HG03565 (cell line): ENCODE results near the gene PRDM16.

Source experiments
- ATAC-seq: cut with Tn5 transposase; IDR thresholded peaks from one replicate; pipeline ENCODE4 v1.9.1; 2021; ENCODE audit warnings: mild to moderate bottlenecking, moderate library complexity; ENCODE audit not compliant: unreplicated experiment

PRDM16 gene

DNA sequence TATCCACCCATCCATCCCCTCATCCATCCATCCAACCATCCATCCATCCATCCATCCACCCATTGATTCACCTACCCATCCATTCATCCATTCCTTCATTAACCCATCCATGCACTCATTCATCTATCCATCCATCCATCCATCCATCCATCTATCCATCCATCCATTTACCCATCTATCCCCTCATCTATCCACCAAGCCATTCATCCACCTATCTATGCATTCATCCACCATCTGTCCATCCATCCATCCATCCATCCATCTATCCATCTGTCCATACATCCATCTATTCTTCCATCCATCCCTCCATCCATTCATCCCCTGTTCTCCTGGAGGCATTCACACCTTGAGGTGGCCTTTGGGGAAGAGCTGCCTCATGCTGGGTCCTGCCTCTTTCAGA, 107.0 kb downstream of the PRDM16 start:
- no peak for ATAC-seq

DNA sequence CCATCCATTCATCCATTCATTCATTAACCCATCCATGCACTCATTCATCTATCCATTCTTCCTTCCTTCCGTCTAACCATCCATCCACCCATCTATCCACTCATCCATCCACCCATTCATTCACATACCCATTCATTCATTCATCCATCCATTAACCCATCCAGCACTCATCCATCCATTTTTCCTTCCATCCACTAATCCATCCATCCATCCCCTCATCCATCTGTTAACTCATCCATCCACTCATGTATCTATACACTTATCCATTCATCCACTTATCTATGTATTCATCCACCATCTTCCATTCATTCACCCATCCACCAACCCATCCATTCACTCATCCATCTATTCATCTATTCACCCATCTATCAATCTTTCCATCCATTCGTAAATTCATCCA, 107.8 kb downstream of the PRDM16 start:
- ATAC-seq: no peak

DNA sequence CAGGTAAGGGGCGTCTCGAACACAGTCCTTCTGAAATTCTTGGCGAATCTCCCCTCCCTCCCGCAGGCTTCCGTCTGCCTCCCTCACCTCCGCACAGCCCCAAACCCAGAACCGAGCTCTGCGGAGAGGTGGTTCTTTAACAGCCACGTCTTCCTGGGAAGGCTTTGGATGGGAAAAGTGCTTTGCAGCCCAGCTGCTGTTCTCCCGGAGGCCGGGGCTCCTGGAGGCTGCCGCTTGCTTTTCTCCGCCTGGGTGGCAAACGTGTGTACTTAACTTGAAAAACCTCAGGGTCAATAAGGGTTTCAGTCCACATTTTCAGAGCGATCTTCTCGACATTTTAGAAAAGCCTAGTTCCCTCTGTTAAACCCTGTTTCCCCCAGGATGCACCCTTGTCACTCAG, 109.3 kb downstream of the PRDM16 start:
- ATAC-seq: no peak

DNA sequence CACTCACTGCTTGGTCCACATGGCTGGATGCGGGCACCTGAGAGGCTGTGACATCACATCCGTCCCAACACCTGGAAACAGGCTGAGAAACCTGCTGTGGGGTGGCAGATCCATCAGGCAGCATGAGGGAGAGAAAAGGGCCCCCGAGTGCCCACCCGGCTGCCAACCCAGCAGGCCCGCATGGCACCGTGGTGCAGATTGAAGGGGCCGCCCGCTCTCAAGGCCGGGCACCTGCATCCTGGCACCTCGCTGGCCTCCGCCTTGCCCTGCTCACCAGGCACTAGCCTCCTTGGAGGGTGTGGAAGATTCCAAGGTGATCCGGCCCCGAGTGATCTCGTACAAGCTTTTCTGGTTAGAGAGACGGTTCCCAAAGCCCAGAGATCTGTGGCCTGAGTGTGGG, 110.5 kb downstream of the PRDM16 start:
- ATAC-seq: no peak

DNA sequence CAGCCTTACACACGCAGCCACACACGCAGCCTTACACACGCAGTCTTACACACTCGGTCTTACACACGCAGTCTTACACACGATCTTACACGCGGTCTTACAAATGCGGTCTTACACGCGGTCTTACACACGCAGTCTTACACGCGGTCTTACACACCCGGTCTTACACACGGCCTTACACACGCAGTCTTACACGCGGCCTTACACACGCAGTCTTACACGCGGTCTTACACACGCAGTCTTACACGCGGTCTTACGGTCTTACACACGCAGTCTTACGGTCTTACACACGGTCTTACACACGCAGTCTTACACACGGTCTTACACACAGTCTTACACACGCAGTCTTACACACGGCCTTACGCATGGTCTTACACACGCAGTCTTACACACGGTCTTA, 111.9 kb downstream of the PRDM16 start:
- no peak for ATAC-seq

DNA sequence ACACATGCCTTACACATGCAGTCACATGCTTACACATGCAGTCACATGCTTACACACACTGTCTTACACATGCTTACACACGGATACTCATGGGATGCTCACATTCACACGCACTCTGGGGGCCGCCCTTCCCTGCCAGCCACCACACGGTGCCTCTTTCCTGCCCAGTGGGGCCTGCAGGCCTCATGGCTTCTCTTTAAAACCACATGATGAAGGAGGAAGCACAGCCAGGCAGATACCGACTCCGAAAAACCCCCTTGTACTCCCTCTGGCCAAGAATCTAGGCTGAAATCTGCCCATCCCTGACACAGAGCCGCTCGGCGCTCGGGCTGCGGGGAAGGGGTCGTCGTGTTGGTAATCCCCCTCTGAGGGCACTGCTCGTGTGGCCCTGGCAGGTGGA, 113.0 kb downstream of the PRDM16 start:
- ATAC-seq: no peak

DNA sequence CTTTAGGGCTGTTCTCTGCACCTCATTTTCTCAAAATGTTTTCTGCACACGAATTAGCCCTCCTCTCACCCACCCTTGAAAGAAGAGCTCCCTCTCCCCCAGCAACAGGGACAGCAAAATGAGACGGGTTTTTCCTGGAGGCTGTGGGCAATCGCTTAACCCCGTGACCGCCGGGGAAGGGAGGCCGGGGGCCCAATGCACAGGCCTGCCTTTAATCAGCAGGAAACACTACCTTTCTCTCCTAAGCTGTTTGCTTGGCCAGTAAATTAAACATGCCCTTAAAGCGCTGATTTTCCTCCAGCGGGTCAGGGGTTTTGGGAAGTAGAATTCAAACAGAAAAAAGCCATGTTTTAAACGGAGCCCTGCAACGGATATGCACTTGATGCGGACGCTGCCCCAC, 114.4 kb downstream of the PRDM16 start:
- ATAC-seq: no peak

DNA sequence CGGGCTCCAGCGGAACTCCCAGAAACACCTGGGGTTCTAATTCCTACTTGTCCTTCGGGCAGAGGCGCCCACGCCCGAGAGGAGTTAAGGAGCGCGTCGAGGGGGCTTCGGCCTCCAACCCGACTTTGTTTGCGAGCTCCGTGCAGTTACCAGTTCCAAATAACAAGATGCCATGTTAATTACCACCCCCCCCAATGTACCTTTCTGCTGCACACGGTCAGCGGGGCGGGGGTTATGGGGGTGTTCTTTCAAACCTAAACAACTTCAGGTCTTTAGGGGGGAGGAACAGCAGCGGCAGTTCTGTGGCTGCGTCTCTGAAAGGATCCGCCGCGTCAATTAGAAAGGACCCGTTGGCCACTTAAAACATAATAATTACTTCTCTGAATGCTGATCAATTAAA, 114.8 kb downstream of the PRDM16 start:
- no peak for ATAC-seq

DNA sequence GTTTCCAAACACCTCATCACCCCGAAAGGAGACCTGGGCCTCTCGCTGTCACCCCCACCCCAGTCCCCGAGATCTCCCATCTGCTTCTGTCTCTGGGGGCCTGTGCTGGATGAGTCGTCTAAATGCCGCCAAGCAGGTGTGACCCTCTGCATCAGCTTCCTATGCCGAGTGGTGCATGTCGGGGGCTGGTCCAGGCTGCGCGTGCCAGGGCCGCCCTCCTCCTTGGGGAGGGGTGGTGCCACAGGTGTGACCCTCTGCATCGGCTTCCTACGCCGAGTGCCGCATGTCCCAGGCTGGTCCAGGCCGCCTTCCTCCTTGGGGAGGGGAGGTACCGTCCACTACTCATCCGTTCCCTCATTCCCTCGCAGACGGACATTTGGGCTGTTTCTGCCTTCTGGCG, 115.7 kb downstream of the PRDM16 start:
- ATAC-seq: no peak

DNA sequence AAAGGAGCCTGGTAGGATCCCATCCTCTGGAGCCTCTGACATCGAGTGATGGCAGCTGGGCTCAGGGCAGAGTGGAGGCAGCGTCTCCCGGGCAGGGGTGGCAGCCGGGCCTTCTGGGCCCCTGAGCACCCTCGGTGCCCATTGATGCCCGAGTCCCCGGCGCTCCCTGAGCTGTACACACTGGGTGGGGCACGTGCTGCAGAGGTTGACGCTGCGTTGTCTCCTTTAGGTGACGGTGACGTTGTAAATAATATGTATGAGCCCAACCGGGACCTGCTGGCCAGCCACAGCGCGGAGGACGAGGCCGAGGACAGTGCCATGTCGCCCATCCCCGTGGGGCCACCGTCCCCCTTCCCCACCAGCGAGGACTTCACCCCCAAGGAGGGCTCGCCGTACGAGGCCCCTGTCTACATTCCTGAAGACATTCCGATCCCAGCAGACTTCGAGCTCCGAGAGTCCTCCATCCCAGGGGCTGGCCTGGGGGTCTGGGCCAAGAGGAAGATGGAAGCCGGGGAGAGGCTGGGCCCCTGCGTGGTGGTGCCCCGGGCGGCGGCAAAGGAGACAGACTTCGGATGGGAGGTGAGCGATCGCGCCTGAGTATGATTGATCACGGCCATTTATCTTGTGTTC, 117.0 kb downstream of the PRDM16 start:
- ATAC-seq: no peak

DNA sequence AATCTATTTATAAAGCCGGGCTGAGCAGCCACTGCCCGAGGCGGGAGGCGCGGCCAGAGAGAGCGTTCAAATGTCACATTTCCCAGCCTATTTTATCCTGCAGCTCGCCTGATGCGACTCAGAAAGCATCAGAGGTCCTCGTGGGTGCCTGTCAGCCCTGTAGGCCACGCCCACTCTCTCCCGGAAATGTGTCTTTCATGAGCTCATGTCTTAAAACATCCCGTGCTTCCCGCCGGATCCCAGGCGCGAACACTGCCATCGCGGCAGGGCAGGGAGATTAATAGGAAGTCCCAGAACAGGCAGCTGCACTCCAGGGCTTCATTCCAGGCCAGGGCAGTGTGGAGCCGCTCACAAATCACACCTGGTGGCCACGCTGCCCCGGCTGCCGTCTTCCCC, 117.5 kb downstream of the PRDM16 start:
- no peak for ATAC-seq

DNA sequence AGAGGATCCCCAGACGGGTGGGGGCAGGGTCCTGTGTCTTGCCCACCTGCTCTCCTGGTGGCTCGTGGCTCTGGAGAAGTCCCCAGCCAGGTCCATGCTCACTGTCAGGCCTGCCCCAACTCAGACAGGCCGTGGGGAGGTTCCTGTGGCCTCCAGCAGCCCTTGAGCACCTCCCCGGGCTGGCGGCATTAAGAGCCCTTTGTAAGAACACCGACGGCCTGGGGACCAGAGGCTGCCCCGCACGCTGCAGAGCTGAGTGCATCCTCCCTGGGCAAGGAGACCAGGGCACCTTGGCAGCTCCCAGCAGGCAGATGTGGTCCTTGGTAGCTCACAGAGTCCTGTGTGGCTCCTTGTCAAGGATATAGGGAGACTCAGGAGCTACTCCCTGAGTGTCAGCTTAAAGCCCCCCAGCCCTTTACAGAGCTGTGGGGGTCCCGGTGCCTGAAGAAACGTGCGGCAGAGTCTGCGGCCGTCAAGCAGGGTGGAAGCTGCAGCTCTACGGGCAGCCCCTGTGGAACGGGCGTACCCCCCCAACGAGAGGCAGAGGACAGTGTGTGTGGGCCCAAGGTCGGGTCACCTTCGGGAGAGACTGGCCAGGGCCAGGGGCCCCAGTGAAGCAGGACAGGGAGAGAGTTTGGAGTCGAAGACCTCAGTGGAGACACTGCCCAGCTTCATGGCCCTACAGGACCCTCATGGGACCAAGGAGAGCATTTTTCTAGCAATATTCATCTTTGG, 118.6 kb downstream of the PRDM16 start:
- ATAC-seq: no peak

DNA sequence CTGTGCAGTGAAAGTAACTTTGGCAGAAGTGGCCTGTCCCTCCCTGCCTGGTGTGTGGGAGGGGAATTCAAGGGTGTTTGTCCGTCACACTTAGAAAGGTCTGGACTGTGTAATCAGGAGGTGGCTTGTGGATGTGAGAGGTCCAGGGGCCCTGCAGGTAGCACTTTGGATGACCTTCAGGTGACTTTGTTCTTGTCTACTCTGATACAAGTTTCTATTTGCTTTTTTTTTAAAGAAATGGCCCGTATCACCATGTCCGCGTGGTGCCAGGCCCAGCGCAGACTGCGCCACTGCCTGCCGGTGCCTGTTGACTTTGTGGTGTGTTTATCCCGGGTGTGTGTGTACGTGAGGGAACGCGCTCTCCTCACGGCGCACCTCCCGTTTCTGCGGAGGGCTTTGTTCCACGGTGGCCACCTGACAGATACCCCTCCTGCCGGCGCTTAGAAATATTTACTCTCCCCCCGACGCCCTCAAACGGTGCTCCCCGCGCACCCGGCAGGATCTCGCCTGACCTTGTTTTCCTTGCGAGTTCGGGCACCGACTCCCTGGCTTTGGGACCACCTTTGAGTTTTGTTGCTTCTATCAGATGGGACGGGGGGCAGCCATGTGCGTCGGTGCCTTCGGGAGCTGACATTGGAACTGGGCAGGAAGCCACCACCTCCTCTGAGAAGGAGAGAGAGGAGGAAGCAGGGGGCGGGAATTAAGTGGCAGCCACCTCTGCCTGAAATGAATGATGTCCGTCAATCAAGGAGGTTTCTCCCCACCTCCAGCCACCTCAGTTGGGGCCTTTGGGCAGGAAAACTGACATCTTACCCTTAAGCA, 119.4 kb downstream of the PRDM16 start:
- no peak for ATAC-seq

DNA sequence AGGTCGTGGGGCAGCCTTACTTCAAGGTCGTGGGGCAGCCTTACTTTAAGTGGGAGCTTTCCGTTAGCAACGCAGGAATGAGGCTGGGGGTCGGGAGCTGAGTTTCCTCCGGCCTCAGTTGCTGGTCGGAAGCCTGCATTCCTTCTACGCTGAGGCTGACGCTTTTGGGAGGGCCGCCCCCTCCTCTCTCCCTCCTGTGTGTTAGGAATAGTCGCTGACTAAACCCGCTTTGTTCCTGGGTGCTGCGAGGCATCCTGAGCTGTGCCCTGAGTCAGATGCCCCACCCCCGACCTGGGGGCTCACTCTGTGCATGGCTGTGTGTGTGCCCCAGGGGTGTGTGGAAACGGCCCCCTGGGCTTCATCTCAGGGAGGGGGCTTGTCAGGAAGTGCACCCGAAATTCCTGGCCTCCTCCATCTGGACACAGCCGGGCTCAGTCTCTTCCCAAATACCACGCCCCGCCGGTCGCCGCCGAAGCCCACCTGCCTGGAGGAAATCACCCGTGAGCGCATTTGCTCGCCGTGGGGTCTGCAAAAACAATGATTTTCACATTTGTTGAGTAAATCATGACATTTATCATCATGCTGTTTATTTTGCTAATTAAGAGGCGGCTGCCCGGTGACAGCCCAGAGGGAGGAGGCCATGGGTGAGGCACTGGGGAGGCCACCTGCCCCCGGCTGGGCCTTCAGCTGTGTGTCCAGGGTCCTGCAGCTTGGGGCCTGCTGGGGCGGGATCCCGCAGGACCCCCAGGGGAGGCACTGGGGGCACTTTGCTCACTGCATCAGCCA, 121.4 kb downstream of the PRDM16 start:
- ATAC-seq: no peak

DNA sequence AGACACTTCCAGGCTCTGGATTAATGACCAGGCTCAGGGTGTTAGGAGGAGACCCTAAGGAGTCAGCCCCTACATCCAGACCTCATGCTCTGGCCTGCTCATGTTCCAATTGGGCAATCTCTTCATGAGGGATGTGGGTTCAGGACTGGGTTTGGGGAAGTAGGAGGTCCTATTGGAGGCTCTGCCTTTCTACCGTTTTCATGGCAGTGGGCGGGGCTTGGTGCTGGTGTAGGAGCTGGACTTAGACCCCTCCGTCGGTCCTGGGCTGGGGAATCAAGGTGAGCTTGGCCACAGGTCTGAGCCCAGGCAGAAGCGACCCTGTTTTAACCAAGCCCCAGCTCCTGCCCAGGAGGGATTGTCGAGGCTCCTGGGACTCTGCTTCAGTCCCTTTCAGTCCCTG, 123.4 kb downstream of the PRDM16 start:
- no peak for ATAC-seq

DNA sequence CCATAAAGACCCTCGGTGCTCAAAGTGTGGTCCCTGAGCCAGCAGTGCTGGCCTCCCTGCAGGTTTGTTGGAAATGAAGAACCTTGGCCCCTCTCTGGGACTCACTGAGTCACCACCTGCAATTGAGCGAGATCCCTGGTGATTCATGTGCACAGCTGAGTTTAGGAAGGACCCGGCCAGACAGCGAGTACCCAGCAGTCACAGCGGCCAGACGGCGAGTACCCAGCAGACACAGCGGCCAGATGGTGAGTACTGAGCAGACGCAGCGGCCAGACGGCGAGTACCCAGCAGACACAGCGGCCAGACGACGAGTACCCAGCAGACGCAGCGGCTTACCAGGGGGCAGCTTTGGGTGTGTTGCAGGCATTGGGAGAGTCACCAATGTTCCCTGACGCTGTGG, 123.8 kb downstream of the PRDM16 start:
- no peak for ATAC-seq

DNA sequence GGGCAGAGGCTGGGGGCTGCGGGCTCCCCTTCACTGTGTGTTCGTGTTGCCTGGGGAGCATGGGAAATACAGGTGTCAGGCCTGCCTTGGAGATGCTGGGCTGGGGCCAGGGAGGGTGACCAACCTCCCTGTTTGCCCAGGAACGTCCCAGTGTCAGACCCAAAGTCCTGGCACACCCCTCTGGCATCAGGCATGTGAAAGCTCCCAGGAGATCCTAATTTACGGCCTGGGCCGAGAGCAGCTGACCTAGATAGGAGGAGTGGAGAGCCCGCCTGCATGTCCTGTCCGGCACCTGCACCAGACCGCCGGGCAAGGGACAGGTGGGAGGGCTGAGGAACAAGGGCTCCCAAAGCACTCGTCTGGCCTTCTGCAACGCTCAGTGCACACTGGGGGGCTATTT, 124.8 kb downstream of the PRDM16 start:
- ATAC-seq: no peak

DNA sequence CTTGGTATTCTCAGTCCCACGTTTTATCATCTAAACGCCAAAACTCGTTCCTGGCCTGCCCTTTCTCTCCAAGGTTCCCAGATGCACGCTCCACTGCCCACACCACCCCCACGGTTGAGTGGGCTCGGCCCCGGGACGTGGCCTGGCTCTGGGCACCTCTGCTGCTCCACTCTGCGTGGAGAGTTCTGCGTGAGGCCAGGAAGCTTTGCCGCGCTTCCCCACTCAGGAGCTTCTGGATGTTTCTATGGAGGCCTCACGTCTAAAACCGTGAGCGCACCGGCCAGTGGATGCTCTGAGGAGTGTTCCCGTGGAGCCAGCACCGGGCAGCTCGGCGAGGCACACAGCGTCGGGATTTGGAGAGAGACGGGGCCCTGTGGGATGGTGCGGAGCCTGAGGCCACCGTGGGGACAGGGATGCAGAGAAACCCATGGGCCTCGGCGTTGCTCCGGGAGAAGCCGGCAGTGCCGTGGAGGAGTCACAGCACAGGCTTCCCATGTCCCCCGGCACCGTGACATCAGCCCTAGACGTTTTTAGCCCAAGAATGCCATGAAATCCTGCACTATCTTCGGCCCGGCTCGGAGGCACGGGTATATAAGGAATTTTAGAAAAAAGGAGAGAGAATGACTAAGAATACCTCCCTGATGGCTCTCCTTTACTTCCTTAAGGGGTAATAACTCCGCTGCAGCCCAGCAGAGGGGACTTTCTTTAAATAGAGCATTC, 125.9 kb downstream of the PRDM16 start:
- ATAC-seq: no peak

DNA sequence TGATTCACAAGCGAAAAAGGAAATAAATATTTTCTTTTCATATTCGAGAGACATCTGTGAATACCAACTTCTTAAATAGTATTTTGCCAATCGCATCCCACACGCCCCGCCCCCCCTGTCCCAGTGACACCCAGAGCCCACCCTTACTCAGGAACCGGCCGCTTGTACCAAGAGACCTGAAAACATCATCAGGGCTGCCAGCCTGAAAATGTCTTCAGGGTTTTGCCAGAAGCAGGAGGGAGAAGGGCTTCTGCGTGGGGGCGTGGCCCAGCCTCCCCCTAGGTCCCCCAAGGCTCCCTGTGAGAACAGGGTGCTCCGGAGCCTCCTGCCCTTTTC, 126.4 kb downstream of the PRDM16 start:
- no peak for ATAC-seq

DNA sequence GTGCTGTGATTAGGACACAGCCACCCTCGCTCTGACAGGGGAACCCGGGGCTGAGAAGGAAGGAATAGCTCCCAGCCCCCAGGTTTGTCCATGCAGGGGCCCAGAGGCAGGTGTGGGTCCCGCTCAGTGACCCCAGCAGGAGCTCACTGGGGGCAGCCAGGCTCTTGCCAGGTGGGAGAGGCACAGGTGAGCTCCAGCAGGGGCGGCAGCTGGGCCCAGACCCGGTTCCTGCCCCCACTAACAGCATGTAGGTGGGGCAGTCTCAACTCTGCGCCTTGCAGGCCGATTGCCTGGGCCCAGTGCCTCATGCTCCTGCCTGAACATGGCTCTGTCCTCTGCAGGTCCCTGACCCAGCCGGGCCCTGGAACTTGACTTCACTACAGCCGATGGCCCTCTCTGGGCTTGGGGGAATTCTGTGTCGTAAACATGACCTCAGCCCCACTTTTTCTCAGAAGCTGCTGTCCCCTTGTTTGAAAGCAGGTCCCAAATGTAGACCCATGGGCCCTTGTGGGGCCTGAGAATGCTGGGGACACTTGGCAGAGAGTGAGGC, 127.0 kb downstream of the PRDM16 start:
- ATAC-seq: no peak
